Astrocyte (in vitro differentiated cells and primary cell): ENCODE results near the gene MAPKAP1. TPM values are rescaled to one million over a fixed set of nuclear protein-coding genes. Genes with fewer than 3 reads are reported as not detected.

Experiments used
- DNase-seq: peaks from one replicate; pipeline ENCODE4 v3.0.0-alpha.2; 2010; ENCODE audit warnings: low read depth
- FAIRE-seq: peaks from 2 replicates; lab custom pipeline; 2011; peaks lifted over from hg19 to GRCh38; lab: Jason Lieb, UNC
- H2AFZ ChIP-seq: 2 replicates; pipeline ENCODE4 v1.6.0; 2012; ENCODE audit warnings: low read depth, low read length, inconsistent platforms
- H3K27ac ChIP-seq: 2 replicates; pipeline ENCODE4 v1.5.1; 2011; ENCODE audit warnings: low read depth, low read length, inconsistent platforms
- H3K27me3 ChIP-seq: 2 replicates; pipeline ENCODE4 v1.6.0; 2011; ENCODE audit warnings: low read length, inconsistent platforms; ENCODE audit not compliant: insufficient read depth
- H3K36me3 ChIP-seq: 2 replicates; pipeline ENCODE4 v1.5.1; 2011; ENCODE audit warnings: low read length, inconsistent platforms; ENCODE audit not compliant: insufficient read depth
- H3K4me1 ChIP-seq: 2 replicates; pipeline ENCODE4 v1.5.1; 2011; ENCODE audit warnings: low read length, inconsistent platforms; ENCODE audit not compliant: insufficient read depth
- H3K4me2 ChIP-seq: 2 replicates; pipeline ENCODE4 v1.6.0; 2012; ENCODE audit warnings: low read length, inconsistent platforms
- H3K4me3 ChIP-seq: 2 replicates; pipeline ENCODE4 v1.5.1; 2011; ENCODE audit warnings: low read depth, mild to moderate bottlenecking, low read length, inconsistent platforms; ENCODE audit not compliant: insufficient read depth
- H3K79me2 ChIP-seq: 2 replicates; pipeline ENCODE4 v1.6.0; 2012; ENCODE audit warnings: mild to moderate bottlenecking, low read length, inconsistent platforms; ENCODE audit not compliant: insufficient read depth
- H3K9ac ChIP-seq: 2 replicates; pipeline ENCODE4 v1.6.0; 2012; ENCODE audit warnings: mild to moderate bottlenecking, low read length, inconsistent platforms
- H3K9me3 ChIP-seq: 2 replicates; pipeline ENCODE4 v1.5.1; 2012; ENCODE audit warnings: low read depth, mild to moderate bottlenecking, low read length, inconsistent platforms; ENCODE audit not compliant: insufficient read depth
- H4K20me1 ChIP-seq: 2 replicates; pipeline ENCODE4 v1.6.0; 2012; ENCODE audit warnings: low read length, inconsistent platforms; ENCODE audit not compliant: insufficient read depth
- H3K27ac Mint-ChIP-seq: one replicate; pipeline ENCODE4 v1.8.0; 2021; ENCODE audit warnings: mild to moderate bottlenecking, mixed read lengths; ENCODE audit not compliant: unreplicated experiment
- H3K27me3 Mint-ChIP-seq: one replicate; pipeline ENCODE4 v1.8.0; 2021; ENCODE audit warnings: low read depth, mixed read lengths; ENCODE audit not compliant: unreplicated experiment
- H3K36me3 Mint-ChIP-seq: one replicate; pipeline ENCODE4 v1.8.0; 2021; ENCODE audit warnings: low read depth, mixed read lengths; ENCODE audit not compliant: unreplicated experiment
- H3K4me1 Mint-ChIP-seq: one replicate; pipeline ENCODE4 v1.8.0; 2021; ENCODE audit warnings: low read depth, mixed read lengths; ENCODE audit not compliant: unreplicated experiment
- H3K4me3 Mint-ChIP-seq: one replicate; pipeline ENCODE4 v1.8.0; 2021; ENCODE audit warnings: mild to moderate bottlenecking, moderate library complexity, mixed read lengths; ENCODE audit not compliant: unreplicated experiment
- H3K9me3 Mint-ChIP-seq: one replicate; pipeline ENCODE4 v1.8.0; 2021; ENCODE audit warnings: mild to moderate bottlenecking, mixed read lengths; ENCODE audit not compliant: unreplicated experiment
- CTCF ChIP-seq: IDR thresholded peaks from 2 replicates; pipeline ENCODE4 v1.5.1; 2011; ENCODE audit warnings: low read depth, mild to moderate bottlenecking, inconsistent platforms, low read length, moderate library complexity; ENCODE audit not compliant: insufficient read depth
- EZH2 ChIP-seq: IDR thresholded peaks from 2 replicates; pipeline ENCODE4 v1.6.1; 2012; ENCODE audit warnings: mild to moderate bottlenecking, low read length, inconsistent platforms; ENCODE audit not compliant: insufficient read depth
- total RNA-seq: library from RNA; stranded (reverse); gene quantifications from 2 replicates; pipeline ENCODE4 v1.2.1, GENCODE V29; 2021

The MAPKAP1 gene
- total RNA-seq, 1 donor from 2014 or later: 109 TPM

DNA sequence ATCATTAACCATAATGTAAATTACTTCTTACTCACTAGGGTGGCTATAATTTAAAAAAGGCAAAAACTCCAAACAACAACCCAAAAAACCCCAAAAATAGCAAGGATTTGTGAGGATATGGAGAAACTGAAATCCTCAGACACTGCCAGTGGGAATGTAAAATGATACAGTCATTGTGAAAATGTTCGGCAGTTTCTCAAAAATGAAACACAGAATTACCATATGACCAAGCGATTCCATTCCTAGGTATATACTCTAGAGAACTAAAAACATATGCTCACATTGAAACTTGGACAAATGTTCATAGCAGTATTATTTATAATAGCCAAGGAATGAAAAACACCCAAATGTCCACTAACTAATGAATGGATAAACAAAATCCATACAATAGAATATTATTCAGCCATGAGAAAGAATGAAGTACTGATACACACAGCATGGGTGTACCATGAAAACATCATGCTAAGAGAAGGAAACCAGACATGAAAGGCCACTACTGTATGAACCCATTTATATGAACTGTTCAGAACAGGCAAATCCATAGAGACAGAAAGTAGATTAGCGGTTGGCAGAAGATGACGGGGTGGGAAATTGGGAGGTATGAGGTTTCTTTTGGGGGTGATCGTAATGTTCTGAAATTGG, 119.1 kb downstream of the MAPKAP1 start:
- Histone ChIP-seq H3K27ac (no peak overlapping the region), H2AFZ (no peak overlapping the region), H3K9me3 (no peaks in the 10 kb centered on the region), H3K4me2 (no peak overlapping the region), H3K27me3 (no peaks in the 10 kb centered on the region), H3K79me2 (peaks cover 67% of the 10 kb centered on the region), H3K4me1 (no peaks in the 10 kb centered on the region), H3K36me3 (no peaks in the 10 kb centered on the region), H3K9ac (no peak overlapping the region), H3K4me3 (no peak overlapping the region), H4K20me1 (peaks cover 63% of the 10 kb centered on the region)
- DNase-seq (no peak), FAIRE-seq (no peak)
- TF ChIP-seq CTCF (no peak), EZH2 (no peak)
- Mint-ChIP-seq H3K27ac (no peak overlapping the region), H3K27me3 (no peaks in the 10 kb centered on the region), H3K36me3 (peaks cover 4% of the 10 kb centered on the region), H3K4me1 (peaks cover 3% of the 10 kb centered on the region), H3K4me3 (no peak overlapping the region), H3K9me3 (no peaks in the 10 kb centered on the region)

DNA sequence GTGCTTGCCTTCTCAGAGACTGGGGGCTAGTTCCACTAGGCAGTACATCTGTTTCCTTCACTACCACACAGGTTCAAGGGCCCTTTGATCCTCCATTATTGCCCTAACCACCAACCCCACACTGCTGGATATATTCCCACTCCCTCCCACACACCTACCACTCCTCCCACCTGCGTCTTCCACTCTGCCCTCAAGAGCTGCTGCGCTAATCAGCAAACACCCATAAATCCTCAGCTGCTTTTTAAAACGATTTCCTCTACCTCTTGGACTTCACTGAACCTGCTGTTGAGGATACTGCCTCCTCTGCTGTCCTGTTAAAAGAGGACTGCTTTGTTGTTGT, 120.9 kb downstream of the MAPKAP1 start:
- Histone ChIP-seq H2AFZ (no peak overlapping the region), H3K4me1 (no peaks in the 10 kb centered on the region), H3K4me2 (no peak overlapping the region), H3K4me3 (no peak overlapping the region), H3K9ac (no peak overlapping the region), H3K36me3 (no peaks in the 10 kb centered on the region), H4K20me1 (peaks cover 54% of the 10 kb centered on the region), H3K27me3 (no peaks in the 10 kb centered on the region), H3K79me2 (peaks cover 56% of the 10 kb centered on the region), H3K27ac (no peak overlapping the region), H3K9me3 (no peaks in the 10 kb centered on the region)
- TF ChIP-seq EZH2 (no peak), CTCF (no peak)
- Mint-ChIP-seq H3K4me3 (no peak overlapping the region), H3K9me3 (no peaks in the 10 kb centered on the region), H3K4me1 (peaks cover 3% of the 10 kb centered on the region), H3K27me3 (no peaks in the 10 kb centered on the region), H3K36me3 (peaks cover 6% of the 10 kb centered on the region), H3K27ac (no peak overlapping the region)
- DNase-seq (no peak), FAIRE-seq (no peak)

DNA sequence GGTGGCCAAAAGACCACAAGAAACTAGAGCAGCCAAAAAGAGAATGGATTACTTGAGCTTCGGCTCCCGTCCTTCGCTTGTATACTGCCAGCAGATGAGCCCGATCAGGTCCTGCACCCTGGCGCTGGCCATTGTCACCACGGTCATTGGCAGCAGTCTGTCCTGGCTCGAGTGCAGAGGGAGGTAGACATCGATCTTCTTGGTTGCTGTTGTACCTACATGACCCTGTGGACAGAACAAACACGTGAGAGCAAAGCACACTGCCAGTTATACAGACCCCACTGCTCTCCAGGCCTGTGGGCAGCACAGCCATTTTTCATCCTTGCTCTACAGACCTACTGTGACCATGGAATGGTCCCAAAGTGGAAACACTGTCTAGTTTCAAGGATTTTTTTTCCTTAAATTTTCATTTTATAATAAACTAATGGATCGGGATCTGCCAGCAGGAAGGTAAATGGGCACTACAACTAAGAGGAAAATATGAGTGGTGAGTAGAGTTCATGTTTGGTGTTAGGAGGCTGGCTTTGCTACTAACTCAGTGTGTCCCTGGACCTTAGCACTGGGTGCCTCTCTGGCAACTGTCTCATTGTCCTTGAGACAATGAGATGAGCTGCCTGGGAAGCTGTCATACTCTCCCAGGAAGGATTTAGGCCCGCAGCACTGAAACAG, 121.4 kb downstream of the MAPKAP1 start:
- peaks cover 49% of the 10 kb centered on the region for H4K20me1 ChIP-seq
- no peaks in the 10 kb centered on the region for H3K36me3 ChIP-seq
- Mint-ChIP-seq H3K36me3 (peaks cover 6% of the 10 kb centered on the region), H3K27ac (no peak overlapping the region), H3K4me1 (peaks cover 3% of the 10 kb centered on the region), H3K9me3 (no peaks in the 10 kb centered on the region), H3K27me3 (no peaks in the 10 kb centered on the region), H3K4me3 (no peak overlapping the region)
- peaks cover 52% of the 10 kb centered on the region for H3K79me2 ChIP-seq
- no peak for FAIRE-seq
- no peaks in the 10 kb centered on the region for H3K27me3 ChIP-seq
- no peak overlapping the region for H3K4me3 ChIP-seq
- H3K9me3 ChIP-seq: no peaks in the 10 kb centered on the region
- no peak for DNase-seq
- H3K27ac ChIP-seq: no peak overlapping the region
- no peaks in the 10 kb centered on the region for H3K4me1 ChIP-seq
- TF ChIP-seq EZH2: no peak
- no peak for TF ChIP-seq CTCF
- no peak overlapping the region for H2AFZ ChIP-seq
- no peak overlapping the region for H3K9ac ChIP-seq
- H3K4me2 ChIP-seq: no peak overlapping the region
